GM23338 (cell line): ENCODE measurements around the gene NDUFB6.

Experiments
- CTCF ChIP-seq, 2 experiments: fragments of 200-600 bp in 1 of 2; sonication (generic) in 1 of 2; conservative IDR thresholded peaks; 2 replicates each; pipeline versions ENCODE4 v1.5.1 to v1.6.1; 2016 to 2017; ENCODE audit warnings: antibody characterized with exemption in 2 of 2, low read depth in 2 of 2, mild to moderate bottlenecking in 2 of 2, moderate library complexity in 1 of 2
- EZH2phosphoT487 ChIP-seq: fragments of 200-600 bp; sonication (generic); IDR thresholded peaks from one replicate; pipeline ENCODE4 v1.8.1; 2018; ENCODE audit warnings: antibody characterized with exemption; ENCODE audit not compliant: unreplicated experiment
- POLR2AphosphoS5 ChIP-seq: IDR thresholded peaks from 2 replicates; pipeline ENCODE4 v1.6.1; 2016; ENCODE audit warnings: antibody characterized with exemption, low read depth

DNA sequence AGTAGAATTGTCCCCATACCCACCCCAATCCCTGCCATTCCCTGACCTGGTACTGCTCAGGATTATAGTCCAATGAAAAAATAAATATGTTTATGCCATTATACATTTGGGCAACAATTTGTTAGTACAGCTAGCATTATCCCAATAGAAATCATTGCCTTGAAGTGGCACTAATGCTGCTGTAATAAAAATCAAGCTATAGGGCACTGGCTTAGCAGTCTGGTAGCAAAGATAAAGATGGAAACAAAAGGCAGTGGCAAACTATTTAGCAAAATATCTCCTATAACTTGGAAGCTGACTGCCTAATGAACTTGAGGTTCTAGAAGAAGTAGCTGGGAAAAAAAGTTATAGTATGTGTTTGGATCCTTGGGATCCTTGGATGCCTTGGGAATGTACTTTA, 18.4 kb downstream of the NDUFB6 start:
- TF ChIP-seq EZH2phosphoT487 = no peak
- TF ChIP-seq POLR2AphosphoS5 = no peak
- TF ChIP-seq CTCF (conservative IDR thresholded peaks at IDR 0.05; ENCODE audit: low read depth in 2 of 2) = no peak
